HG03039 (cell line): ENCODE results near the gene SOAT2.

Experiments used
- ATAC-seq: cut with Tn5 transposase; IDR thresholded peaks from one replicate; pipeline ENCODE4 v1.9.1; 2021; ENCODE audit warnings: mild to moderate bottlenecking, moderate library complexity; ENCODE audit not compliant: unreplicated experiment

The SOAT2 gene

GRCh38 chr12:53102883-53103807, at the start of gene SOAT2:
TSS of gene SOAT2 (plus strand) at chr12:53103486. CDS start at chr12:53103578, 92 bp downstream.
- no peak for ATAC-seq

GRCh38 chr12:53054112-53054878, 49.0 kb upstream of the SOAT2 start:
- peak; percentile 94 for ATAC-seq

GRCh38 chr12:53055471-53056266, 47.6 kb upstream of the SOAT2 start:
- ATAC-seq = no peak

GRCh38 chr12:53056296-53056695, 47.0 kb upstream of the SOAT2 start:
- ATAC-seq = no peak

GRCh38 chr12:53056901-53057300, 46.4 kb upstream of the SOAT2 start:
- no peak for ATAC-seq

- ATAC-seq = no peak
Observed at GRCh38 chr12:53057816-53058500, 45.3 kb upstream of the SOAT2 start.

GRCh38 chr12:53058674-53059433, 44.4 kb upstream of the SOAT2 start:
- ATAC-seq = no peak

- ATAC-seq = no peak
Observed at GRCh38 chr12:53059434-53060063, 43.7 kb upstream of the SOAT2 start.

GRCh38 chr12:53060064-53060720, 43.1 kb upstream of the SOAT2 start:
- ATAC-seq = no peak

- ATAC-seq = no peak
Observed at GRCh38 chr12:53060721-53061276, 42.5 kb upstream of the SOAT2 start.

GRCh38 chr12:53061404-53062010, 41.8 kb upstream of the SOAT2 start:
- ATAC-seq = no peak

GRCh38 chr12:53062011-53062961, 41.0 kb upstream of the SOAT2 start:
- ATAC-seq = no peak

GRCh38 chr12:53062977-53063707, 40.1 kb upstream of the SOAT2 start:
- ATAC-seq = no peak

GRCh38 chr12:53063708-53064612, 39.3 kb upstream of the SOAT2 start:
- ATAC-seq = no peak
